HepG2 (cell line): ENCODE data around the gene PKP4. TPM values are rescaled to one million over a fixed set of nuclear protein-coding genes. Genes with fewer than 3 reads are reported as not detected.
A peak's percentile ranks its signal among the peaks of the same experiment; 100 is the strongest.

Experiments used
- CEBPB ChIP-seq: IDR thresholded peaks from 2 replicates; pipeline ENCODE4 v1.6.1; 2011; ENCODE audit warnings: low read depth, low read length, improper control_type of control experiment, borderline replicate concordance
- EZH2 ChIP-seq: conservative IDR thresholded peaks from 2 replicates; pipeline ENCODE4 v1.6.1; 2012; ENCODE audit warnings: mild to moderate bottlenecking, low read depth, low read length, moderate library complexity
- HCFC1 ChIP-seq: fragments of 150-350 bp; IDR thresholded peaks from 2 replicates; pipeline ENCODE4 v1.6.1; 2014; ENCODE audit warnings: low read depth, low read length
- MED8 ChIP-seq: sonication (generic); formaldehyde crosslinking; IDR thresholded peaks from 2 replicates; pipeline ENCODE4 v1.8.1; 2023; ENCODE audit warnings: mild to moderate bottlenecking, missing genetic modification reagents; ENCODE audit not compliant: insufficient replicate concordance
- SUZ12 ChIP-seq: fragments of 150-350 bp; IDR thresholded peaks from 2 replicates; pipeline ENCODE4 v1.6.1; 2014; ENCODE audit warnings: low read depth, low read length
- TCF7 ChIP-seq: sonication (generic); IDR thresholded peaks from 2 replicates; pipeline ENCODE4 v1.6.1; 2016; ENCODE audit warnings: antibody characterized with exemption, low read depth
- ZNF33A ChIP-seq: sonication (generic); formaldehyde crosslinking; IDR thresholded peaks from 2 replicates; pipeline ENCODE4 v1.5.1; 2020; ENCODE audit warnings: missing genetic modification reagents, mild to moderate bottlenecking, moderate library complexity, borderline replicate concordance
- ZNF572 ChIP-seq: sonication (generic); formaldehyde crosslinking; IDR thresholded peaks from 2 replicates; pipeline ENCODE4 v1.5.1; 2020; ENCODE audit warnings: mild to moderate bottlenecking, missing genetic modification reagents
- polyA plus RNA-seq, 8 experiments: library from polyadenylated mRNA; depleted of rRNA in 3 of 8; stranded (reverse) in 7 of 8; unstranded in 1 of 8; fragments of >200 nt; fragmentation: Illumina TruSeq in 4 of 8; extraction: Trizol in 4 of 8; gene quantifications; 2 replicates each; pipeline versions ENCODE4 v1.2.1 to v1.2.3, GENCODE V29; 2011 to 2016; ENCODE audit warnings: low read depth in 4 of 8, missing spikeins in 1 of 8, mixed read lengths in 1 of 8; ENCODE audit not compliant: insufficient read depth in 1 of 8
- total RNA-seq, 5 experiments: library from RNA; depleted of rRNA; stranded (reverse); fragments of >200 nt; fragmentation: Illumina TruSeq; extraction: Trizol; gene quantifications; 2 replicates each; pipeline ENCODE4 v1.2.3, GENCODE V29; 2016; ENCODE audit warnings: low read depth in 1 of 5
- TF ChIP-seq, protein P1 (sequence below): sonication (generic); formaldehyde crosslinking; IDR thresholded peaks from 2 replicates; pipeline ENCODE4 v1.4.0; 2020; ENCODE audit warnings: mild to moderate bottlenecking, missing genetic modification reagents, borderline replicate concordance
- TF ChIP-seq, protein P2 (sequence below): sonication (generic); formaldehyde crosslinking; IDR thresholded peaks from 2 replicates; pipeline ENCODE4 v1.5.1; 2020; ENCODE audit warnings: mild to moderate bottlenecking, missing genetic modification reagents, borderline replicate concordance
- TF ChIP-seq, protein P3 (sequence below): sonication (generic); formaldehyde crosslinking; IDR thresholded peaks from 2 replicates; pipeline ENCODE4 v1.5.0; 2020; ENCODE audit warnings: missing genetic modification reagents, mild to moderate bottlenecking, borderline replicate concordance
- TF ChIP-seq, protein P4 (sequence below): fragments of 450-650 bp; IDR thresholded peaks from 2 replicates; pipeline ENCODE4 v1.6.1; 2016
- TF ChIP-seq, protein P5 (sequence below): sonication (generic); formaldehyde crosslinking; IDR thresholded peaks from 2 replicates; pipeline ENCODE4 v1.4.0; 2020; ENCODE audit warnings: mild to moderate bottlenecking, low read depth, missing genetic modification reagents

Gene PKP4
- total and polyA plus RNA-seq, 2 of the 13 experiments (the other 11 are each of a cell fraction or from before 2014, with no cell fraction given), result 80.9 to 90.5 TPM

DNA sequence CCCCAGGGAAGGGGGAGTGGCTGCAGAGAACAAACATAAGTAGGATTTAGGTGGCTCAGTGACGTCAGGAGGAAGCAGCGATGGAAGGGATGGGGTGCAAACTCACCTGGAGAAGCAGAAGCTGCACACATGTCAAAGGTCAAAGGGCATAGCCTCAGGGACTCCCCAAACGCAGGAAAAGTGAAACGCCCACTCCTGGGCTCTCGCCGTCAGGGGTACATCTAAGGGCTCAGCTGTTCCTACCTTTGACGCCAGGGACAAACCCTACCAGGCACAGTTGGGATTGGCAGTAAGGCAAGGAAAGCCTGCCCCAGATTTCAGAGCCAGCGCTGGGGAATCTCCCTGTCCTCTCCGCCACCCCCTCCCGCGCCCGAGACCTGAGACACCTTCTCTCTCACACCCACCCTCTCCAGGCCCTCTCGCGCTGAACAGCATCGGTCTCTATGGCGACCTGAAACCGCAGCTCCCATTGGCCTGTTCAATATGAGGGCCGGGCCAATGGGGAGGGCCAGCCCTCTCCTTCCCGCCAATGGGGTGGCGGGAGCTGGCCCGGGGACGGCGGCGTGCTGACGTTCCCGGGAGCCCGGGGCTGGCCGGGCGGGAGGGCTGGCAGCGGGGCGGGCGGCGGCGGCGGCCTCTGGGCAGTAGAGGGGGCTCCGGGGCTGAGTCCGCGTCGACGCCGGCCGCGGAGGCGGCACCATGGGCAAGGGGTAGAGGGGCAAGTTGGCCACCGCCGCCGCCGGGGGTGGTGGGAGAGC, at the start of gene PKP4, which contains the start of gene CCDC148 (continued):
- TF ChIP-seq ZNF572 (CRISPR knock-in tag), result no peak
- TF ChIP-seq, protein P1, sequence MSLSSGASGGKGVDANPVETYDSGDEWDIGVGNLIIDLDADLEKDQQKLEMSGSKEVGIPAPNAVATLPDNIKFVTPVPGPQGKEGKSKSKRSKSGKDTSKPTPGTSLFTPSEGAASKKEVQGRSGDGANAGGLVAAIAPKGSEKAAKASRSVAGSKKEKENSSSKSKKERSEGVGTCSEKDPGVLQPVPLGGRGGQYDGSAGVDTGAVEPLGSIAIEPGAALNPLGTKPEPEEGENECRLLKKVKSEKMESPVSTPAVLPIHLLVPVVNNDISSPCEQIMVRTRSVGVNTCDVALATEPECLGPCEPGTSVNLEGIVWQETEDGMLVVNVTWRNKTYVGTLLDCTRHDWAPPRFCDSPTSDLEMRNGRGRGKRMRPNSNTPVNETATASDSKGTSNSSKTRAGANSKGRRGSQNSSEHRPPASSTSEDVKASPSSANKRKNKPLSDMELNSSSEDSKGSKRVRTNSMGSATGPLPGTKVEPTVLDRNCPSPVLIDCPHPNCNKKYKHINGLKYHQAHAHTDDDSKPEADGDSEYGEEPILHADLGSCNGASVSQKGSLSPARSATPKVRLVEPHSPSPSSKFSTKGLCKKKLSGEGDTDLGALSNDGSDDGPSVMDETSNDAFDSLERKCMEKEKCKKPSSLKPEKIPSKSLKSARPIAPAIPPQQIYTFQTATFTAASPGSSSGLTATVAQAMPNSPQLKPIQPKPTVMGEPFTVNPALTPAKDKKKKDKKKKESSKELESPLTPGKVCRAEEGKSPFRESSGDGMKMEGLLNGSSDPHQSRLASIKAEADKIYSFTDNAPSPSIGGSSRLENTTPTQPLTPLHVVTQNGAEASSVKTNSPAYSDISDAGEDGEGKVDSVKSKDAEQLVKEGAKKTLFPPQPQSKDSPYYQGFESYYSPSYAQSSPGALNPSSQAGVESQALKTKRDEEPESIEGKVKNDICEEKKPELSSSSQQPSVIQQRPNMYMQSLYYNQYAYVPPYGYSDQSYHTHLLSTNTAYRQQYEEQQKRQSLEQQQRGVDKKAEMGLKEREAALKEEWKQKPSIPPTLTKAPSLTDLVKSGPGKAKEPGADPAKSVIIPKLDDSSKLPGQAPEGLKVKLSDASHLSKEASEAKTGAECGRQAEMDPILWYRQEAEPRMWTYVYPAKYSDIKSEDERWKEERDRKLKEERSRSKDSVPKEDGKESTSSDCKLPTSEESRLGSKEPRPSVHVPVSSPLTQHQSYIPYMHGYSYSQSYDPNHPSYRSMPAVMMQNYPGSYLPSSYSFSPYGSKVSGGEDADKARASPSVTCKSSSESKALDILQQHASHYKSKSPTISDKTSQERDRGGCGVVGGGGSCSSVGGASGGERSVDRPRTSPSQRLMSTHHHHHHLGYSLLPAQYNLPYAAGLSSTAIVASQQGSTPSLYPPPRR, result no peak
- TF ChIP-seq EZH2, result no peak
- no peak for TF ChIP-seq CEBPB
- TF ChIP-seq TCF7, result no peak
- no peak for TF ChIP-seq HCFC1
- TF ChIP-seq, protein P2, sequence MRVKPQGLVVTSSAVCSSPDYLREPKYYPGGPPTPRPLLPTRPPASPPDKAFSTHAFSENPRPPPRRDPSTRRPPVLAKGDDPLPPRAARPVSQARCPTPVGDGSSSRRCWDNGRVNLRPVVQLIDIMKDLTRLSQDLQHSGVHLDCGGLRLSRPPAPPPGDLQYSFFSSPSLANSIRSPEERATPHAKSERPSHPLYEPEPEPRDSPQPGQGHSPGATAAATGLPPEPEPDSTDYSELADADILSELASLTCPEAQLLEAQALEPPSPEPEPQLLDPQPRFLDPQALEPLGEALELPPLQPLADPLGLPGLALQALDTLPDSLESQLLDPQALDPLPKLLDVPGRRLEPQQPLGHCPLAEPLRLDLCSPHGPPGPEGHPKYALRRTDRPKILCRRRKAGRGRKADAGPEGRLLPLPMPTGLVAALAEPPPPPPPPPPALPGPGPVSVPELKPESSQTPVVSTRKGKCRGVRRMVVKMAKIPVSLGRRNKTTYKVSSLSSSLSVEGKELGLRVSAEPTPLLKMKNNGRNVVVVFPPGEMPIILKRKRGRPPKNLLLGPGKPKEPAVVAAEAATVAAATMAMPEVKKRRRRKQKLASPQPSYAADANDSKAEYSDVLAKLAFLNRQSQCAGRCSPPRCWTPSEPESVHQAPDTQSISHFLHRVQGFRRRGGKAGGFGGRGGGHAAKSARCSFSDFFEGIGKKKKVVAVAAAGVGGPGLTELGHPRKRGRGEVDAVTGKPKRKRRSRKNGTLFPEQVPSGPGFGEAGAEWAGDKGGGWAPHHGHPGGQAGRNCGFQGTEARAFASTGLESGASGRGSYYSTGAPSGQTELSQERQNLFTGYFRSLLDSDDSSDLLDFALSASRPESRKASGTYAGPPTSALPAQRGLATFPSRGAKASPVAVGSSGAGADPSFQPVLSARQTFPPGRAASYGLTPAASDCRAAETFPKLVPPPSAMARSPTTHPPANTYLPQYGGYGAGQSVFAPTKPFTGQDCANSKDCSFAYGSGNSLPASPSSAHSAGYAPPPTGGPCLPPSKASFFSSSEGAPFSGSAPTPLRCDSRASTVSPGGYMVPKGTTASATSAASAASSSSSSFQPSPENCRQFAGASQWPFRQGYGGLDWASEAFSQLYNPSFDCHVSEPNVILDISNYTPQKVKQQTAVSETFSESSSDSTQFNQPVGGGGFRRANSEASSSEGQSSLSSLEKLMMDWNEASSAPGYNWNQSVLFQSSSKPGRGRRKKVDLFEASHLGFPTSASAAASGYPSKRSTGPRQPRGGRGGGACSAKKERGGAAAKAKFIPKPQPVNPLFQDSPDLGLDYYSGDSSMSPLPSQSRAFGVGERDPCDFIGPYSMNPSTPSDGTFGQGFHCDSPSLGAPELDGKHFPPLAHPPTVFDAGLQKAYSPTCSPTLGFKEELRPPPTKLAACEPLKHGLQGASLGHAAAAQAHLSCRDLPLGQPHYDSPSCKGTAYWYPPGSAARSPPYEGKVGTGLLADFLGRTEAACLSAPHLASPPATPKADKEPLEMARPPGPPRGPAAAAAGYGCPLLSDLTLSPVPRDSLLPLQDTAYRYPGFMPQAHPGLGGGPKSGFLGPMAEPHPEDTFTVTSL (CRISPR knock-in tag), result no peak
- TF ChIP-seq, protein P3, sequence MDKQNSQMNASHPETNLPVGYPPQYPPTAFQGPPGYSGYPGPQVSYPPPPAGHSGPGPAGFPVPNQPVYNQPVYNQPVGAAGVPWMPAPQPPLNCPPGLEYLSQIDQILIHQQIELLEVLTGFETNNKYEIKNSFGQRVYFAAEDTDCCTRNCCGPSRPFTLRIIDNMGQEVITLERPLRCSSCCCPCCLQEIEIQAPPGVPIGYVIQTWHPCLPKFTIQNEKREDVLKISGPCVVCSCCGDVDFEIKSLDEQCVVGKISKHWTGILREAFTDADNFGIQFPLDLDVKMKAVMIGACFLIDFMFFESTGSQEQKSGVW, result no peak
- no peak for TF ChIP-seq ZNF33A
- TF ChIP-seq, protein P4, sequence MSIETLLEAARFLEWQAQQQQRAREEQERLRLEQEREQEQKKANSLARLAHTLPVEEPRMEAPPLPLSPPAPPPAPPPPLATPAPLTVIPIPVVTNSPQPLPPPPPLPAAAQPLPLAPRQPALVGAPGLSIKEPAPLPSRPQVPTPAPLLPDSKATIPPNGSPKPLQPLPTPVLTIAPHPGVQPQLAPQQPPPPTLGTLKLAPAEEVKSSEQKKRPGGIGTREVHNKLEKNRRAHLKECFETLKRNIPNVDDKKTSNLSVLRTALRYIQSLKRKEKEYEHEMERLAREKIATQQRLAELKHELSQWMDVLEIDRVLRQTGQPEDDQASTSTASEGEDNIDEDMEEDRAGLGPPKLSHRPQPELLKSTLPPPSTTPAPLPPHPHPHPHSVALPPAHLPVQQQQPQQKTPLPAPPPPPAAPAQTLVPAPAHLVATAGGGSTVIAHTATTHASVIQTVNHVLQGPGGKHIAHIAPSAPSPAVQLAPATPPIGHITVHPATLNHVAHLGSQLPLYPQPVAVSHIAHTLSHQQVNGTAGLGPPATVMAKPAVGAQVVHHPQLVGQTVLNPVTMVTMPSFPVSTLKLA, result 0 out of 2 replicates have a peak, but pooled peaks have one; percentile 8
- TF ChIP-seq MED8 (CRISPR knock-in tag), result no peak
- TF ChIP-seq, protein P5, sequence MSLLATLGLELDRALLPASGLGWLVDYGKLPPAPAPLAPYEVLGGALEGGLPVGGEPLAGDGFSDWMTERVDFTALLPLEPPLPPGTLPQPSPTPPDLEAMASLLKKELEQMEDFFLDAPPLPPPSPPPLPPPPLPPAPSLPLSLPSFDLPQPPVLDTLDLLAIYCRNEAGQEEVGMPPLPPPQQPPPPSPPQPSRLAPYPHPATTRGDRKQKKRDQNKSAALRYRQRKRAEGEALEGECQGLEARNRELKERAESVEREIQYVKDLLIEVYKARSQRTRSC (CRISPR knock-in tag), result no peak
- TF ChIP-seq SUZ12, result no peak
